ENCODE measurements around the gene ZBED4. TPM values are rescaled to one million over a fixed set of nuclear protein-coding genes. Genes with fewer than 3 reads are reported as not detected.

ZBED4 gene
- total RNA-seq, 2 donors from 2014 or later = 16.2 to 19.9 TPM

DNA sequence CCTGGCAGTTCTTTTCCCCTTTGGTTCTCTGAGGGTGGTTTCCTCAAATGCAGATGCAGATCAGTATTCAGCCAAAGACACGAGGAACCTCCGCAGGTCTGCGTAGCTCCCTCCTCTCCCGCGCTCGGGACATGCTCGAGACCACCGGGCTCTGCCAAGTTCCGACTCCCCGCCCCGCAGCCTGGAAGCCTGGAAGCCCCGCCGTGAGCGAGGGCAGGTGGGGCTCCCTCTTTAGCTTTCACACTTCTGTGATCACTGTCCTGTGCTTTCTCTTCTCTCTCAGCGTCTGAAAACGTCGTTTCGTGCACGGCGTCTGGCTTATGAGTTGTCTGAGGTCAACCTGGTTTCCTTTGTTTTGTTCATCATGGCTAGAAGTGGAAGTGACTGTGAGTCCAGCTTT lies 26.6 kb downstream of the ZBED4 start:
- Histone ChIP-seq H3K4me1 (no peaks in the 10 kb centered on the region), H3K9me3 (no peaks in the 10 kb centered on the region), H3K9ac (ENCODE audit: low read depth in 2 of 2, low read length in 2 of 2) (peak overlapping the region in 1 of 2 donors; percentile 1), H3K4me3 (no peak overlapping the region), H3K36me3 (no peaks in the 10 kb centered on the region), H3K27me3 (no peaks in the 10 kb centered on the region), H3K27ac (no peak overlapping the region)
- intact Hi-C loops (cut with DNase I) = no loop called here
- TF ChIP-seq, protein P1, sequence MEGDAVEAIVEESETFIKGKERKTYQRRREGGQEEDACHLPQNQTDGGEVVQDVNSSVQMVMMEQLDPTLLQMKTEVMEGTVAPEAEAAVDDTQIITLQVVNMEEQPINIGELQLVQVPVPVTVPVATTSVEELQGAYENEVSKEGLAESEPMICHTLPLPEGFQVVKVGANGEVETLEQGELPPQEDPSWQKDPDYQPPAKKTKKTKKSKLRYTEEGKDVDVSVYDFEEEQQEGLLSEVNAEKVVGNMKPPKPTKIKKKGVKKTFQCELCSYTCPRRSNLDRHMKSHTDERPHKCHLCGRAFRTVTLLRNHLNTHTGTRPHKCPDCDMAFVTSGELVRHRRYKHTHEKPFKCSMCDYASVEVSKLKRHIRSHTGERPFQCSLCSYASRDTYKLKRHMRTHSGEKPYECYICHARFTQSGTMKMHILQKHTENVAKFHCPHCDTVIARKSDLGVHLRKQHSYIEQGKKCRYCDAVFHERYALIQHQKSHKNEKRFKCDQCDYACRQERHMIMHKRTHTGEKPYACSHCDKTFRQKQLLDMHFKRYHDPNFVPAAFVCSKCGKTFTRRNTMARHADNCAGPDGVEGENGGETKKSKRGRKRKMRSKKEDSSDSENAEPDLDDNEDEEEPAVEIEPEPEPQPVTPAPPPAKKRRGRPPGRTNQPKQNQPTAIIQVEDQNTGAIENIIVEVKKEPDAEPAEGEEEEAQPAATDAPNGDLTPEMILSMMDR (IDR thresholded peaks at IDR 0.05) = no peak
- no peak for DNase-seq

GRCh38 chr22:49881856-49882255 lies 28.2 kb downstream of the ZBED4 start:
- Histone ChIP-seq H3K4me1 (no peaks in the 10 kb centered on the region), H3K9ac (ENCODE audit: low read depth in 2 of 2, low read length in 2 of 2) (no peak overlapping the region), H3K36me3 (no peaks in the 10 kb centered on the region), H3K27ac (no peak overlapping the region), H3K9me3 (no peaks in the 10 kb centered on the region), H3K27me3 (no peaks in the 10 kb centered on the region), H3K4me3 (no peak overlapping the region)
- TF ChIP-seq, protein P1 (IDR thresholded peaks at IDR 0.05) = no peak
- intact Hi-C loops (cut with DNase I) = no loop called here
- DNase-seq = no peak

DNA sequence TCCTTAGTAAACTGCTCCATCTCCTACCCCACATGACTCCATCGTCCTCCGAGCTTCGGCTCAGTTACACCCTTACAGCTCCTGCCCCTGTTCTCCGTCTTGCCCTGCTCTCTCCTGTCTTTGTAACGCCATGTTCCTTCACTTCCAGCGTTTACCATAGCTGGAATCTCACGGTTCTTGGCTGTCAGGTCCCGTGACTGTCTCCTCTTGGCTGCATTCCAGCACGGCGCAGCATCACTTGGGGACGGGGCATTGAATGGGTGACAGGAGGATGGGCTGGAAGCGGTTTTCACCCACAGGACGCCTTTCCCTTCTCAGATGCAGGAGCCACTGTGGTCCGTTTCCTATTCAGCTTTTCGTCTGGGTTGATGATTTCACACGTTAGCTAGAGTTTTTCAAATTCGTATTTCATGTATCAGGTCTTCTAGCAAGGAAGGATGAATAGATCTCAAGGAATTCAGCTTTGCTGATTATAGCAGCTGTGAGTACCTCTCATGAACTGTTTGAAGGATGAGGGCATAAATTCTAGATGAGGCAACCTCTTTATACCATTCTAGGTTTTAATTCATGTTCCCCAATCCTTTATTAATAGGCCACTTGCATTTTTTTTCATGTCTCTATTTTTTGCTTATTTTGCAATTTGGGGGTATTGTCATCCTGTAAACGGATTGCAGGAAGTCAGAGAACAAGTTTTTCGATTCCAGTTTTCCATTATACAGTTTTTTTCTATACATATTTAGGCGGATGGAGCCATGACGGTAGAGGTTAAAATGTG lies 29.1 kb downstream of the ZBED4 start:
- H3K4me1 ChIP-seq = no peaks in the 10 kb centered on the region
- no peak overlapping the region for H3K4me3 ChIP-seq
- no peak for DNase-seq
- TF ChIP-seq, protein P1 (IDR thresholded peaks at IDR 0.05) = no peak
- H3K9me3 ChIP-seq = no peaks in the 10 kb centered on the region
- no peak overlapping the region for H3K9ac ChIP-seq (ENCODE audit: low read depth in 2 of 2, low read length in 2 of 2)
- no peaks in the 10 kb centered on the region for H3K27me3 ChIP-seq
- H3K36me3 ChIP-seq = no peaks in the 10 kb centered on the region
- no peak overlapping the region for H3K27ac ChIP-seq
- intact Hi-C loops (cut with DNase I) = no loop called here

- DNase-seq = no peak
- intact Hi-C loops (cut with DNase I) = no loop called here
- Histone ChIP-seq H3K9ac (ENCODE audit: low read depth in 2 of 2, low read length in 2 of 2) (no peak overlapping the region), H3K4me1 (no peaks in the 10 kb centered on the region), H3K4me3 (no peak overlapping the region), H3K36me3 (no peaks in the 10 kb centered on the region), H3K27me3 (no peaks in the 10 kb centered on the region), H3K27ac (no peak overlapping the region), H3K9me3 (no peaks in the 10 kb centered on the region)
- TF ChIP-seq, protein P1 (IDR thresholded peaks at IDR 0.05) = no peak
Measured at GRCh38 chr22:49883294-49883640, 29.6 kb downstream of the ZBED4 start.

GRCh38 chr22:49884075-49884474 lies 30.4 kb downstream of the ZBED4 start:
- Histone ChIP-seq H3K27me3 (no peaks in the 10 kb centered on the region), H3K4me3 (no peak overlapping the region), H3K4me1 (no peaks in the 10 kb centered on the region), H3K36me3 (no peaks in the 10 kb centered on the region), H3K27ac (no peak overlapping the region), H3K9me3 (no peaks in the 10 kb centered on the region), H3K9ac (ENCODE audit: low read depth in 2 of 2, low read length in 2 of 2) (no peak overlapping the region)
- TF ChIP-seq, protein P1 (IDR thresholded peaks at IDR 0.05) = no peak
- intact Hi-C loops (cut with DNase I) = no loop called here
- DNase-seq = no peak
